Retinal pigment epithelial cell (primary cell): Measurements from ENCODE around the gene CAAP1.
A peak's percentile ranks its signal among the peaks of the same experiment; 100 is the strongest.
"Not testable (repeated sequence)": the region's sequence is repeated elsewhere in the genome, so short reads cannot be mapped to it uniquely, and the experiment has no call there.

Experiments
- DNase-seq: peaks from one replicate; pipeline ENCODE4 v3.0.0-alpha.2; 2010; ENCODE audit warnings: low read depth
- H3K4me3 ChIP-seq: 2 replicates; pipeline ENCODE4 v1.5.1; 2011; ENCODE audit warnings: mild to moderate bottlenecking, low read length, control low read depth, moderate library complexity
- CTCF ChIP-seq: conservative IDR thresholded peaks from 2 replicates; pipeline ENCODE4 v1.5.1; 2011; ENCODE audit warnings: low read depth, low read length, control low read depth, inconsistent platforms

CAAP1 gene

GRCh38 chr9:26888271-26888670 lies 4.3 kb downstream of the CAAP1 start:
- TF ChIP-seq CTCF, result no peak
- DNase-seq, result no peak
- H3K4me3 ChIP-seq, result no peak overlapping the region

GRCh38 chr9:26882154-26882553 lies 10.4 kb downstream of the CAAP1 start:
- H3K4me3 ChIP-seq, result no peak overlapping the region
- DNase-seq, result no peak
- TF ChIP-seq CTCF, result no peak

- no peak for DNase-seq
- H3K4me3 ChIP-seq, result no peak overlapping the region
- TF ChIP-seq CTCF, result no peak
Measured at GRCh38 chr9:26880262-26880661, 12.3 kb downstream of the CAAP1 start.

- DNase-seq, H3K4me3 ChIP-seq: not testable (repeated sequence)
Measured at GRCh38 chr9:26875155-26875554, 17.4 kb downstream of the CAAP1 start.

- H3K4me3 ChIP-seq, result no peak overlapping the region
- no peak for DNase-seq
- TF ChIP-seq CTCF, result no peak
Measured at GRCh38 chr9:26870292-26870691, 22.3 kb downstream of the CAAP1 start.

GRCh38 chr9:26863074-26863473 lies 29.5 kb downstream of the CAAP1 start:
- DNase-seq, result no peak
- no peak overlapping the region for H3K4me3 ChIP-seq
- TF ChIP-seq CTCF, result peak; percentile 53

GRCh38 chr9:26856413-26857032 lies 36.1 kb downstream of the CAAP1 start:
- no peak for DNase-seq
- H3K4me3 ChIP-seq, result no peak overlapping the region
- peak; percentile 70 for TF ChIP-seq CTCF
